ENCODE results near the gene EPHA3. TPM values are rescaled to one million over a fixed set of nuclear protein-coding genes. Genes with fewer than 3 reads are reported as not detected.

EPHA3 gene
- total and polyA plus RNA-seq, 2 donors (not counting 3 experiments of a cell fraction or from before 2014, with no cell fraction given) = not detected

DNA sequence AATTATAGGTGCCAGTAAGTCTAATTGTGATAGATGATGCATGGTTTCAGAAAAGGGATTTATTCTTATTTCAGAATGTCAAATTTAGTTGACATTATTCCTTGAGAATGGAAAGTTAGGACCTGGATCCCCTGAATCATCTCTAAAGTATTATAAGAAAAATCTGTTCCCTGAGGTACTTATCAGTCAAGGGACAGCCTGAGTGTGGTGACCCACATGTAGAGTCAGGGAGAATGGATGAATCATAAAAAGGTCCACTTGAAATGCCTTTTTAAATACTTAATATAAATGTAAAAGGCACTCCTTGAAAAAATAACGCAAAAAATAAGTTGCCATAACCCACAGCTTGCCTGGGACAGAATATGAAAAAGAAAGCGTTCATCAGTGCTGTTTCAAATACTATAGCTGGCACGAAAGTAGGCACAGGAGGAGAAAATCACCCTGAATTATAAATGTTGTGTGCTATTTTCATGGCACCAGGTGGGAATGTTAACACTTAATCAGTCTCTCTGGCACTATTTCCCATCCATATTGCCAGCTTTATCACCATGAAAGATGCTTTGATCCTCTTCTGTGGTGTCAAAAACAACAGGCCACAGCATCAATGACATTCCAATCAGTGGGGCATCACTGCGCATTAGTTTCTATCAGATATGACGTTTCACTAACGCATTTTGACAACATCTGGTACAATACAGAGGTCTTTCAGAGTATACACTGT lies 208.5 kb downstream of the EPHA3 start:
- ChIA-PET CTCF (no interaction called here), POLR2A (no interaction called here)
- no peaks in the 10 kb centered on the region for H3K79me2 ChIP-seq (ENCODE audit: control insufficient read depth, insufficient read depth, low read length)
- FAIRE-seq (no peak), DNase-seq (ENCODE audit: low read depth, low spot score) (no peak)
- peaks cover 2% of the 10 kb centered on the region for H3K9me3 ChIP-seq (replicated peaks; ENCODE audit: control insufficient read depth, insufficient read depth, low read length)
- H3K4me3 ChIP-seq (replicated peaks in 1 of 3; ENCODE audit: insufficient read depth in 1 of 3, low read depth in 1 of 3, low read length in 3 of 3) = no peak overlapping the region
- no peak overlapping the region for H3K27ac ChIP-seq (ENCODE audit: insufficient read depth, low read depth, low read length)
- no peaks in the 10 kb centered on the region for H4K20me1 ChIP-seq (replicated peaks; ENCODE audit: control insufficient read depth, extremely low read depth, insufficient read depth, low read length)
- H3K4me2 ChIP-seq (ENCODE audit: insufficient read depth, low read length) = no peak overlapping the region
- no peaks in the 10 kb centered on the region for H3K4me1 ChIP-seq (ENCODE audit: control insufficient read depth, extremely low read depth, insufficient read depth, low read length)
- H2AFZ ChIP-seq (ENCODE audit: low read depth, low read length) = no peak overlapping the region
- H3K27me3 ChIP-seq (ENCODE audit: control insufficient read depth in 2 of 2, insufficient read depth in 2 of 2, low read length in 2 of 2) = no peaks in the 10 kb centered on the region
- no peaks in the 10 kb centered on the region for H3K9me1 ChIP-seq (replicated peaks; ENCODE audit: control insufficient read depth, extremely low read depth, insufficient read depth, low read length)
- TF ChIP-seq, protein P1, sequence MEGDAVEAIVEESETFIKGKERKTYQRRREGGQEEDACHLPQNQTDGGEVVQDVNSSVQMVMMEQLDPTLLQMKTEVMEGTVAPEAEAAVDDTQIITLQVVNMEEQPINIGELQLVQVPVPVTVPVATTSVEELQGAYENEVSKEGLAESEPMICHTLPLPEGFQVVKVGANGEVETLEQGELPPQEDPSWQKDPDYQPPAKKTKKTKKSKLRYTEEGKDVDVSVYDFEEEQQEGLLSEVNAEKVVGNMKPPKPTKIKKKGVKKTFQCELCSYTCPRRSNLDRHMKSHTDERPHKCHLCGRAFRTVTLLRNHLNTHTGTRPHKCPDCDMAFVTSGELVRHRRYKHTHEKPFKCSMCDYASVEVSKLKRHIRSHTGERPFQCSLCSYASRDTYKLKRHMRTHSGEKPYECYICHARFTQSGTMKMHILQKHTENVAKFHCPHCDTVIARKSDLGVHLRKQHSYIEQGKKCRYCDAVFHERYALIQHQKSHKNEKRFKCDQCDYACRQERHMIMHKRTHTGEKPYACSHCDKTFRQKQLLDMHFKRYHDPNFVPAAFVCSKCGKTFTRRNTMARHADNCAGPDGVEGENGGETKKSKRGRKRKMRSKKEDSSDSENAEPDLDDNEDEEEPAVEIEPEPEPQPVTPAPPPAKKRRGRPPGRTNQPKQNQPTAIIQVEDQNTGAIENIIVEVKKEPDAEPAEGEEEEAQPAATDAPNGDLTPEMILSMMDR (IDR thresholded peaks at IDR 0.05; ENCODE audit: extremely low read depth in 1 of 2, insufficient read depth in 1 of 2, low read depth in 1 of 2, low read length in 2 of 2) = no peak
- TF ChIP-seq MYC (IDR thresholded peaks at IDR 0.05; ENCODE audit: low read depth, low read length) (no peak), POLR2A (IDR thresholded peaks at IDR 0.05; ENCODE audit: low read depth, low read length) (no peak), POLR2AphosphoS5 (IDR thresholded peaks at IDR 0.05; ENCODE audit: insufficient read depth, low read depth, low read length) (no peak)
- intact Hi-C loops (cut with micrococcal nuclease) = no loop called here
- dilution Hi-C loops (cut with MboI; ENCODE audit: extremely low pct_ligation_motif_present, low sequenced_read_pairs) = no loop called here
- H3K9ac ChIP-seq (replicated peaks; ENCODE audit: extremely low read depth, insufficient read depth, low read length) = no peak overlapping the region
- no TSS peak for BruUV-seq (replicated peaks)
- no peaks in the 10 kb centered on the region for H3K36me3 ChIP-seq (ENCODE audit: control insufficient read depth in 2 of 2, extremely low read depth in 1 of 2, insufficient read depth in 2 of 2, low read length in 2 of 2)

DNA sequence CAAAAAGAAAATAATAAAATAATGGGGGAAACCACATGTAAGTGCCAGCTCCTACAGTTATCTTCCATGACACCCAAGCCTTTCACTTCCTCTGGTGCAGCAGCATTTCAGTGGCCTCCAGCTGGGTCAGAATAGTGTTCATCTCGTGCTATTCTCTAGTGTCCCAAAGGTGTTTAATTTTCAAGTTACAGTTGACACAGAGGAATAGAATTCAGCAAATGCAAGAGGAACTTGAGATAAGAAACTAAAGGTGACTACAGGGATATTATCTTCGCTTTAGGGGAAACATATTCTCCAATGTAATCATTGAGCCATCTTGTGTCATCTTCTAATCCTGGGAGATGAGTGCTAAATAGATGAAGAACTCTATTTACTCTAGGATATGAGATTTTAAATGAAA lies 212.8 kb downstream of the EPHA3 start:
- dilution Hi-C loops (cut with MboI; ENCODE audit: extremely low pct_ligation_motif_present, low sequenced_read_pairs) = no loop called here

More for the DNA sequence above, 212.8 kb downstream of the EPHA3 start:
- TF ChIP-seq, protein P1 (IDR thresholded peaks at IDR 0.05; ENCODE audit: extremely low read depth in 1 of 2, insufficient read depth in 1 of 2, low read depth in 1 of 2, low read length in 2 of 2) = no peak
- TF ChIP-seq, protein P2, sequence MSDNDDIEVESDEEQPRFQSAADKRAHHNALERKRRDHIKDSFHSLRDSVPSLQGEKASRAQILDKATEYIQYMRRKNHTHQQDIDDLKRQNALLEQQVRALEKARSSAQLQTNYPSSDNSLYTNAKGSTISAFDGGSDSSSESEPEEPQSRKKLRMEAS (IDR thresholded peaks at IDR 0.05; ENCODE audit: insufficient read depth, insufficient read length) = no peak
- TF ChIP-seq POLR2AphosphoS5 (IDR thresholded peaks at IDR 0.05; ENCODE audit: insufficient read depth, low read depth, low read length) = no peak
- DNase-seq (ENCODE audit: low read depth, low spot score) = no peak
- H3K4me2 ChIP-seq (ENCODE audit: insufficient read depth, low read length) = no peak overlapping the region
- no peaks in the 10 kb centered on the region for H3K79me2 ChIP-seq (ENCODE audit: control insufficient read depth, insufficient read depth, low read length)
- no peak overlapping the region for H3K9ac ChIP-seq (replicated peaks; ENCODE audit: extremely low read depth, insufficient read depth, low read length)
- peaks cover 2% of the 10 kb centered on the region for H3K9me3 ChIP-seq (replicated peaks; ENCODE audit: control insufficient read depth, insufficient read depth, low read length)
- no TSS peak for BruUV-seq (replicated peaks)
- no peak for FAIRE-seq
- POLR2A ChIA-PET = no interaction called here
- H3K9me1 ChIP-seq (replicated peaks; ENCODE audit: control insufficient read depth, extremely low read depth, insufficient read depth, low read length) = no peaks in the 10 kb centered on the region
- no peaks in the 10 kb centered on the region for H3K36me3 ChIP-seq (ENCODE audit: control insufficient read depth in 2 of 2, extremely low read depth in 1 of 2, insufficient read depth in 2 of 2, low read length in 2 of 2)
- H3K4me3 ChIP-seq (replicated peaks in 1 of 3; ENCODE audit: insufficient read depth in 1 of 3, low read depth in 1 of 3, low read length in 3 of 3) = no peak overlapping the region
- CTCF ChIA-PET = no interaction called here
- H3K27me3 ChIP-seq (ENCODE audit: control insufficient read depth in 2 of 2, insufficient read depth in 2 of 2, low read length in 2 of 2) = no peaks in the 10 kb centered on the region
- no peak overlapping the region for H3K27ac ChIP-seq (ENCODE audit: insufficient read depth, low read depth, low read length)
- H4K20me1 ChIP-seq (replicated peaks; ENCODE audit: control insufficient read depth, extremely low read depth, insufficient read depth, low read length) = no peaks in the 10 kb centered on the region
- no peaks in the 10 kb centered on the region for H3K4me1 ChIP-seq (ENCODE audit: control insufficient read depth, extremely low read depth, insufficient read depth, low read length)
- no peak overlapping the region for H2AFZ ChIP-seq (ENCODE audit: low read depth, low read length)
- intact Hi-C loops (cut with micrococcal nuclease) = no loop called here
